ENCODE data around the gene IPO11.
"Not testable (repeated sequence)": the region's sequence is repeated elsewhere in the genome, so short reads cannot be mapped to it uniquely, and the experiment has no call there.

Gene IPO11

GRCh38 chr5:62623271-62623670, 210.7 kb downstream of the IPO11 start:
- H3K4me3 ChIP-seq (ENCODE audit: low read length), result no peak overlapping the region
- no peak for TF ChIP-seq CTCF (IDR thresholded peaks at IDR 0.05; ENCODE audit: insufficient read depth, low read depth, low read length, missing control alignments)
- no peak for DNase-seq (ENCODE audit: low read depth)

- not testable (repeated sequence) for H3K4me3 ChIP-seq (ENCODE audit: low read length); DNase-seq (ENCODE audit: low read depth)
Measured at GRCh38 chr5:62624436-62624835, 211.9 kb downstream of the IPO11 start.

GRCh38 chr5:62626534-62626933, 214.0 kb downstream of the IPO11 start:
- no peak overlapping the region for H3K4me3 ChIP-seq (ENCODE audit: low read length)
- no peak for TF ChIP-seq CTCF (IDR thresholded peaks at IDR 0.05; ENCODE audit: insufficient read depth, low read depth, low read length, missing control alignments)
- DNase-seq (ENCODE audit: low read depth), result no peak

GRCh38 chr5:62627121-62627520, 214.6 kb downstream of the IPO11 start:
- no peak for DNase-seq (ENCODE audit: low read depth)
- no peak for TF ChIP-seq CTCF (IDR thresholded peaks at IDR 0.05; ENCODE audit: insufficient read depth, low read depth, low read length, missing control alignments)

GRCh38 chr5:62627901-62628300, 215.3 kb downstream of the IPO11 start:
- H3K4me3 ChIP-seq (ENCODE audit: low read length), result no peak overlapping the region
- no peak for DNase-seq (ENCODE audit: low read depth)

More at GRCh38 chr5:62627121-62627520, 214.6 kb downstream of the IPO11 start:
- no peak overlapping the region for H3K4me3 ChIP-seq (ENCODE audit: low read length)

GRCh38 chr5:62631909-62632580, 219.5 kb downstream of the IPO11 start:
- no peak for TF ChIP-seq CTCF (IDR thresholded peaks at IDR 0.05; ENCODE audit: insufficient read depth, low read depth, low read length, missing control alignments)
- no peak for DNase-seq (ENCODE audit: low read depth)
- no peak overlapping the region for H3K4me3 ChIP-seq (ENCODE audit: low read length)

More at GRCh38 chr5:62627901-62628300, 215.3 kb downstream of the IPO11 start:
- no peak for TF ChIP-seq CTCF (IDR thresholded peaks at IDR 0.05; ENCODE audit: insufficient read depth, low read depth, low read length, missing control alignments)

- no peak for DNase-seq (ENCODE audit: low read depth)
- H3K4me3 ChIP-seq (ENCODE audit: low read length), result no peak overlapping the region
- no peak for TF ChIP-seq CTCF (IDR thresholded peaks at IDR 0.05; ENCODE audit: insufficient read depth, low read depth, low read length, missing control alignments)
Measured at GRCh38 chr5:62633243-62633642, 220.7 kb downstream of the IPO11 start.

All from epithelial cell of esophagus (primary cell).